K562 (cell line): ENCODE measurements around the gene NACC1. TPM values are rescaled to one million over a fixed set of nuclear protein-coding genes. Genes with fewer than 3 reads are reported as not detected.

Experiments
- ARID1B ChIP-seq: fragments of 450-650 bp; IDR thresholded peaks from 2 replicates; pipeline ENCODE4 v1.6.1; 2016; ENCODE audit warnings: antibody characterized with exemption, mild to moderate bottlenecking, inconsistent platforms
- HDGF ChIP-seq: fragments of 450-650 bp; IDR thresholded peaks from 2 replicates; pipeline ENCODE4 v1.6.1; 2016
- HMGN3 ChIP-seq: IDR thresholded peaks from 2 replicates; pipeline ENCODE4 v1.6.1; 2011; ENCODE audit warnings: borderline replicate concordance, low read depth, mild to moderate bottlenecking, mixed read lengths, low read length; ENCODE audit not compliant: insufficient read length; ENCODE audit errors: extremely low read depth
- MECOM ChIP-seq: fragments of 250-450 bp; sonication (Bioruptor Pico); IDR thresholded peaks from 2 replicates; pipeline ENCODE4 v1.8.0; 2022; ENCODE audit warnings: inconsistent platforms
- NFXL1 ChIP-seq: fragments of 450-650 bp; formaldehyde crosslinking; IDR thresholded peaks from 2 replicates; pipeline ENCODE4 v1.4.0; 2021; ENCODE audit warnings: mild to moderate bottlenecking
- PHF8 ChIP-seq: fragments of 200-600 bp; sonication (generic); IDR thresholded peaks from 2 replicates; pipeline ENCODE4 v1.6.1; 2012; ENCODE audit warnings: mixed run types, mild to moderate bottlenecking, inconsistent platforms, low read length, moderate library complexity, borderline replicate concordance
- SIN3A ChIP-seq, 2 experiments: fragments of 150-350 bp in 1 of 2; IDR thresholded peaks; 2 replicates each; pipeline ENCODE4 v1.6.1; 2011 to 2016; ENCODE audit warnings: borderline replicate concordance in 2 of 2, low read depth in 2 of 2, low read length in 2 of 2, mild to moderate bottlenecking in 2 of 2, moderate library complexity in 2 of 2; ENCODE audit not compliant: control insufficient read depth in 1 of 2
- SMAD4 ChIP-seq: fragments of 250-450 bp; sonication (Bioruptor Pico); conservative IDR thresholded peaks from 2 replicates; pipeline ENCODE4 v1.8.0; 2021; ENCODE audit warnings: inconsistent platforms, mild to moderate bottlenecking, moderate library complexity
- TOE1 ChIP-seq, 2 experiments: fragments of 450-650 bp in 1 of 2; sonication (generic) in 1 of 2; formaldehyde crosslinking in 1 of 2; IDR thresholded peaks; 2 replicates each; pipeline versions ENCODE4 v1.7.1 to v1.8.0; 2016 to 2022; ENCODE audit warnings: borderline replicate concordance in 2 of 2, mild to moderate bottlenecking in 2 of 2, antibody characterized with exemption in 1 of 2, inconsistent platforms in 1 of 2, low read depth in 1 of 2, missing genetic modification reagents in 1 of 2, moderate library complexity in 1 of 2
- polyA plus RNA-seq, 8 experiments: library from polyadenylated mRNA; depleted of rRNA in 4 of 8; stranded (reverse) in 5 of 8; unstranded in 3 of 8; fragments of >200 nt; fragmentation: Nextera tagmentation in 2 of 8; fragmentation: Illumina TruSeq in 1 of 8; extraction: Ambion mirVana in 2 of 8; extraction: Trizol in 1 of 8; gene quantifications; 2 replicates each; pipeline versions ENCODE4 v1.2.1 to v1.2.3, GENCODE V29; 2011 to 2014; ENCODE audit warnings: inconsistent platforms in 1 of 8, missing spikeins in 1 of 8
- total RNA-seq, 7 experiments: library from RNA; depleted of rRNA in 6 of 7; stranded (reverse); fragments of >200 nt in 6 of 7; fragmentation: Illumina TruSeq in 2 of 7; extraction: Trizol in 2 of 7; gene quantifications; 2 replicates each; pipeline versions ENCODE4 v1.2.1 to v1.2.3, GENCODE V29; 2011 to 2021; ENCODE audit warnings: low replicate concordance in 1 of 7
- TF ChIP-seq, protein P1 (sequence below), 2 experiments: fragments of 450-650 bp; conservative IDR thresholded peaks; 2 replicates each; pipeline ENCODE4 v1.6.1; 2017; ENCODE audit warnings: mild to moderate bottlenecking in 2 of 2, moderate library complexity in 2 of 2
- TF ChIP-seq, protein P2 (sequence below): fragments of 450-650 bp; IDR thresholded peaks from 2 replicates; pipeline ENCODE4 v1.6.1; 2017; ENCODE audit warnings: antibody characterized with exemption, mild to moderate bottlenecking
- TF ChIP-seq, protein P3 (sequence below): fragments of 250-450 bp; sonication (Bioruptor Pico); IDR thresholded peaks from 2 replicates; pipeline ENCODE4 v1.8.0; 2022; ENCODE audit warnings: moderate library complexity, mild to moderate bottlenecking, inconsistent platforms
- TF ChIP-seq, protein P4 (sequence below): fragments of 200-800 bp; sonication (Bioruptor generic); IDR thresholded peaks from 2 replicates; pipeline ENCODE4 v1.6.1; 2017; ENCODE audit warnings: missing genetic modification characterization, missing compliant biosample characterization
- TF ChIP-seq, protein P5 (sequence below): fragments of 450-650 bp; formaldehyde crosslinking; IDR thresholded peaks from 2 replicates; pipeline ENCODE4 v1.4.0; 2020; ENCODE audit warnings: mild to moderate bottlenecking, moderate library complexity

NACC1 gene
- total and polyA plus RNA-seq, 9 of the 15 experiments (the other 6 are each of a cell fraction or from before 2014, with no cell fraction given) = 0.04 to 96.6 (median 25.8) TPM

DNA sequence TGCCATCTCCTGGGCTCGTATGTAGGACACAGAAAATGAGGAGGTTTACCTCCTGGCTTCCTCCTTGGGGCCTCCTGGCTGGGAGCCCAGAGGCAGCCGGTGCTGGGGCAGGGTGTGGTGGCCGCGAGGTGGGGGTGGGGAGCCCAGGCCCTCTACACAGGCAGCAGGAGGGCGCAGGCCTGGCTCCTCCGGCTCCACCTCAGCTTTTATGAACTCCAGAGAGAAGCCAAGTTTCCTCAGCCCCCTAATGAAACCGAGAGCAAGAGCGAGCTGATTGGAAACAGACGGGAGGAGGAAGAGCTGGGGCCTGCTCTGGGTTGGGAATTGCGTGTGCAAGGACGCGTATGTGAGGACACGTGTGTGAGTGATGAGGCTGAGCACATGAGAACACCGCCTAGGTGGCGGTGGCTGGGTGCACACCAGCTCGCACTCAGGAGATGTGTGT lies 38.5 kb upstream of the NACC1 start (continued):
- TF ChIP-seq, protein P1, sequence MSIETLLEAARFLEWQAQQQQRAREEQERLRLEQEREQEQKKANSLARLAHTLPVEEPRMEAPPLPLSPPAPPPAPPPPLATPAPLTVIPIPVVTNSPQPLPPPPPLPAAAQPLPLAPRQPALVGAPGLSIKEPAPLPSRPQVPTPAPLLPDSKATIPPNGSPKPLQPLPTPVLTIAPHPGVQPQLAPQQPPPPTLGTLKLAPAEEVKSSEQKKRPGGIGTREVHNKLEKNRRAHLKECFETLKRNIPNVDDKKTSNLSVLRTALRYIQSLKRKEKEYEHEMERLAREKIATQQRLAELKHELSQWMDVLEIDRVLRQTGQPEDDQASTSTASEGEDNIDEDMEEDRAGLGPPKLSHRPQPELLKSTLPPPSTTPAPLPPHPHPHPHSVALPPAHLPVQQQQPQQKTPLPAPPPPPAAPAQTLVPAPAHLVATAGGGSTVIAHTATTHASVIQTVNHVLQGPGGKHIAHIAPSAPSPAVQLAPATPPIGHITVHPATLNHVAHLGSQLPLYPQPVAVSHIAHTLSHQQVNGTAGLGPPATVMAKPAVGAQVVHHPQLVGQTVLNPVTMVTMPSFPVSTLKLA (conservative IDR thresholded peaks at IDR 0.05) = peak; percentile 63 to 81; a peak in 3 of 4 replicates
- TF ChIP-seq TOE1 (IDR thresholded peaks at IDR 0.05; ENCODE audit: borderline replicate concordance) (0 out of 2 replicates have a peak, but pooled peaks have one; percentile 34), TOE1 (CRISPR knock-in tag; IDR thresholded peaks at IDR 0.05; ENCODE audit: borderline replicate concordance, low read depth) (no peak), MECOM (0 out of 2 replicates have a peak, but pooled peaks have one; percentile 40), NFXL1 (CRISPR knock-in tag) (no peak), HDGF (peak; percentile 70), SIN3A (IDR thresholded peaks at IDR 0.05; ENCODE audit: borderline replicate concordance in 2 of 2, control insufficient read depth in 1 of 2, low read depth in 2 of 2, low read length in 2 of 2) (0 out of 4 replicates have a peak, but pooled peaks of 1 of the 2 experiments have one; percentile 28), SMAD4 (CRISPR knock-in tag) (peak; percentile 70; the same call in 1 of the 2 replicates), HMGN3 (peak; percentile 71), PHF8 (peak; percentile 21; the same call in 1 of the 2 replicates), ARID1B (peak; percentile 48; the same call in 1 of the 2 replicates)
- TF ChIP-seq, protein P2, sequence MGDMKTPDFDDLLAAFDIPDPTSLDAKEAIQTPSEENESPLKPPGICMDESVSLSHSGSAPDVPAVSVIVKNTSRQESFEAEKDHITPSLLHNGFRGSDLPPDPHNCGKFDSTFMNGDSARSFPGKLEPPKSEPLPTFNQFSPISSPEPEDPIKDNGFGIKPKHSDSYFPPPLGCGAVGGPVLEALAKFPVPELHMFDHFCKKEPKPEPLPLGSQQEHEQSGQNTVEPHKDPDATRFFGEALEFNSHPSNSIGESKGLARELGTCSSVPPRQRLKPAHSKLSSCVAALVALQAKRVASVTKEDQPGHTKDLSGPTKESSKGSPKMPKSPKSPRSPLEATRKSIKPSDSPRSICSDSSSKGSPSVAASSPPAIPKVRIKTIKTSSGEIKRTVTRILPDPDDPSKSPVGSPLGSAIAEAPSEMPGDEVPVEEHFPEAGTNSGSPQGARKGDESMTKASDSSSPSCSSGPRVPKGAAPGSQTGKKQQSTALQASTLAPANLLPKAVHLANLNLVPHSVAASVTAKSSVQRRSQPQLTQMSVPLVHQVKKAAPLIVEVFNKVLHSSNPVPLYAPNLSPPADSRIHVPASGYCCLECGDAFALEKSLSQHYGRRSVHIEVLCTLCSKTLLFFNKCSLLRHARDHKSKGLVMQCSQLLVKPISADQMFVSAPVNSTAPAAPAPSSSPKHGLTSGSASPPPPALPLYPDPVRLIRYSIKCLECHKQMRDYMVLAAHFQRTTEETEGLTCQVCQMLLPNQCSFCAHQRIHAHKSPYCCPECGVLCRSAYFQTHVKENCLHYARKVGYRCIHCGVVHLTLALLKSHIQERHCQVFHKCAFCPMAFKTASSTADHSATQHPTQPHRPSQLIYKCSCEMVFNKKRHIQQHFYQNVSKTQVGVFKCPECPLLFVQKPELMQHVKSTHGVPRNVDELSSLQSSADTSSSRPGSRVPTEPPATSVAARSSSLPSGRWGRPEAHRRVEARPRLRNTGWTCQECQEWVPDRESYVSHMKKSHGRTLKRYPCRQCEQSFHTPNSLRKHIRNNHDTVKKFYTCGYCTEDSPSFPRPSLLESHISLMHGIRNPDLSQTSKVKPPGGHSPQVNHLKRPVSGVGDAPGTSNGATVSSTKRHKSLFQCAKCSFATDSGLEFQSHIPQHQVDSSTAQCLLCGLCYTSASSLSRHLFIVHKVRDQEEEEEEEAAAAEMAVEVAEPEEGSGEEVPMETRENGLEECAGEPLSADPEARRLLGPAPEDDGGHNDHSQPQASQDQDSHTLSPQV = peak; percentile 91
- TF ChIP-seq, protein P3, sequence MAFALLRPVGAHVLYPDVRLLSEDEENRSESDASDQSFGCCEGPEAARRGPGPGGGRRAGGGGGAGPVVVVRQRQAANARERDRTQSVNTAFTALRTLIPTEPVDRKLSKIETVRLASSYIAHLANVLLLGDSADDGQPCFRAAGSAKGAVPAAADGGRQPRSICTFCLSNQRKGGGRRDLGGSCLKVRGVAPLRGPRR (CRISPR knock-in tag) = 0 out of 2 replicates have a peak, but pooled peaks have one; percentile 42
- TF ChIP-seq, protein P4, sequence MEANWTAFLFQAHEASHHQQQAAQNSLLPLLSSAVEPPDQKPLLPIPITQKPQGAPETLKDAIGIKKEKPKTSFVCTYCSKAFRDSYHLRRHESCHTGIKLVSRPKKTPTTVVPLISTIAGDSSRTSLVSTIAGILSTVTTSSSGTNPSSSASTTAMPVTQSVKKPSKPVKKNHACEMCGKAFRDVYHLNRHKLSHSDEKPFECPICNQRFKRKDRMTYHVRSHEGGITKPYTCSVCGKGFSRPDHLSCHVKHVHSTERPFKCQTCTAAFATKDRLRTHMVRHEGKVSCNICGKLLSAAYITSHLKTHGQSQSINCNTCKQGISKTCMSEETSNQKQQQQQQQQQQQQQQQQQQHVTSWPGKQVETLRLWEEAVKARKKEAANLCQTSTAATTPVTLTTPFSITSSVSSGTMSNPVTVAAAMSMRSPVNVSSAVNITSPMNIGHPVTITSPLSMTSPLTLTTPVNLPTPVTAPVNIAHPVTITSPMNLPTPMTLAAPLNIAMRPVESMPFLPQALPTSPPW (CRISPR knock-in tag) = peak; percentile 63
- TF ChIP-seq, protein P5, sequence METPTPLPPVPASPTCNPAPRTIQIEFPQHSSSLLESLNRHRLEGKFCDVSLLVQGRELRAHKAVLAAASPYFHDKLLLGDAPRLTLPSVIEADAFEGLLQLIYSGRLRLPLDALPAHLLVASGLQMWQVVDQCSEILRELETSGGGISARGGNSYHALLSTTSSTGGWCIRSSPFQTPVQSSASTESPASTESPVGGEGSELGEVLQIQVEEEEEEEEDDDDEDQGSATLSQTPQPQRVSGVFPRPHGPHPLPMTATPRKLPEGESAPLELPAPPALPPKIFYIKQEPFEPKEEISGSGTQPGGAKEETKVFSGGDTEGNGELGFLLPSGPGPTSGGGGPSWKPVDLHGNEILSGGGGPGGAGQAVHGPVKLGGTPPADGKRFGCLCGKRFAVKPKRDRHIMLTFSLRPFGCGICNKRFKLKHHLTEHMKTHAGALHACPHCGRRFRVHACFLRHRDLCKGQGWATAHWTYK (CRISPR knock-in tag) = 0 out of 2 replicates have a peak, but pooled peaks have one; percentile 14
